H1 (cell line): ENCODE measurements around the gene MGAT5. TPM values are rescaled to one million over a fixed set of nuclear protein-coding genes. Genes with fewer than 3 reads are reported as not detected.

Source experiments
- BCL11A ChIP-seq, 2 experiments: IDR thresholded peaks; one replicate each; pipeline ENCODE4 v1.6.1; 2011; ENCODE audit warnings: low read depth in 2 of 2, low read length in 2 of 2, mild to moderate bottlenecking in 2 of 2
- CHD7 ChIP-seq: fragments of 300-600 bp; sonication (generic); IDR thresholded peaks from 2 replicates; pipeline ENCODE4 v1.7.1; 2012; ENCODE audit warnings: low read length, moderate library complexity, mild to moderate bottlenecking, inconsistent platforms; ENCODE audit not compliant: insufficient replicate concordance
- YY1 ChIP-seq: IDR thresholded peaks from 2 replicates; pipeline ENCODE4 v1.6.1; 2011; ENCODE audit warnings: low read depth, mild to moderate bottlenecking, low read length
- polyA plus RNA-seq, 7 experiments: library from polyadenylated mRNA; depleted of rRNA in 3 of 7; stranded (reverse) in 5 of 7; unstranded in 2 of 7; fragments of >200 nt in 5 of 7; fragments of 200-250 nt in 2 of 7; gene quantifications; 1 replicate in 5 of 7; 2 replicates in 1 of 7; 4 replicates in 1 of 7; pipeline versions ENCODE4 v1.2.1 to v1.2.3, GENCODE V29; 2011 to 2013; ENCODE audit warnings: missing spikeins in 2 of 7, mixed read lengths in 2 of 7
- total RNA-seq: library from RNA; stranded (reverse); fragmentation: NEBNext Ultra II Directional; extraction: Animal tissue kit (Norgen Biotek cat#: 25700); gene quantifications from 2 replicates; pipeline ENCODE4 v1.2.1, GENCODE V29; 2021
- TF ChIP-seq, protein P1 (sequence below): IDR thresholded peaks from 2 replicates; pipeline ENCODE4 v1.6.1; 2012; ENCODE audit warnings: low read length, inconsistent platforms

The MGAT5 gene
- total and polyA plus RNA-seq, 2 of the 8 experiments (the other 6 are each of a cell fraction or from before 2014, with no cell fraction given), result 11.2 to 49.2 TPM

DNA sequence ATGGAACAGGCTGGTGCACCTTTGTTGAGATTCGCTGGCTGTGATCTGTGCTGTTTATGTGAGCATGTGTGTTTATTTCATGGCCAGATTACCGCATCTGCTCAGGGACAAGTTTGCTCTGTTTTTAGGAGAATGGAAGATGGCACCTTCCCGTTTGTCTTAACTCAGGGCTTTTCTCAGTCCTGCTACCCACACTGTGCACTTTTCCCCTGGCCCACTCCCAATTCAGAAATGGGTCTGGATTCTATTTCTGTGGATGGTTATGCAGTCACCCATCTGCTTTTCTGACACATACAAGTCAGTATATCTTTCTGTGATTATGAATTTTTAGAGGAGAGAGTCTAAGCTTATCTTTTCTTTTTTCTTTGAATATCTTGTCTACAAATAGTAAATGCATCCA, 15.4 kb downstream of the MGAT5 start (continued):
- TF ChIP-seq CHD7 (no peak), BCL11A (IDR thresholded peaks at IDR 0.05; ENCODE audit: low read depth in 2 of 2, low read length in 2 of 2) (no peak), YY1 (no peak)
- TF ChIP-seq, protein P1, sequence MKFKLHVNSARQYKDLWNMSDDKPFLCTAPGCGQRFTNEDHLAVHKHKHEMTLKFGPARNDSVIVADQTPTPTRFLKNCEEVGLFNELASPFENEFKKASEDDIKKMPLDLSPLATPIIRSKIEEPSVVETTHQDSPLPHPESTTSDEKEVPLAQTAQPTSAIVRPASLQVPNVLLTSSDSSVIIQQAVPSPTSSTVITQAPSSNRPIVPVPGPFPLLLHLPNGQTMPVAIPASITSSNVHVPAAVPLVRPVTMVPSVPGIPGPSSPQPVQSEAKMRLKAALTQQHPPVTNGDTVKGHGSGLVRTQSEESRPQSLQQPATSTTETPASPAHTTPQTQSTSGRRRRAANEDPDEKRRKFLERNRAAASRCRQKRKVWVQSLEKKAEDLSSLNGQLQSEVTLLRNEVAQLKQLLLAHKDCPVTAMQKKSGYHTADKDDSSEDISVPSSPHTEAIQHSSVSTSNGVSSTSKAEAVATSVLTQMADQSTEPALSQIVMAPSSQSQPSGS, result no peak
- TF ChIP-seq, all 59 proteins: peak for 0
